ENCODE measurements around the gene RNF13. TPM values are rescaled to one million over a fixed set of nuclear protein-coding genes. Genes with fewer than 3 reads are reported as not detected.

RNF13 gene
- total RNA-seq, 2 donors from 2014 or later, result 41.3 to 49.1 TPM

- Histone ChIP-seq H3K27ac (no peak overlapping the region), H3K9me3 (no peaks in the 10 kb centered on the region), H3K27me3 (no peaks in the 10 kb centered on the region), H3K4me1 (no peaks in the 10 kb centered on the region), H3K9ac (ENCODE audit: low read depth in 2 of 2, low read length in 2 of 2) (no peak overlapping the region), H3K4me3 (no peak overlapping the region), H3K36me3 (no peaks in the 10 kb centered on the region)
- intact Hi-C loops (cut with DNase I), result no loop called here
- TF ChIP-seq CTCF (IDR thresholded peaks at IDR 0.05), result no peak
- no peak for DNase-seq
Measured at GRCh38 chr3:149955449-149955848, 142.4 kb downstream of the RNF13 start.

- Histone ChIP-seq H3K9ac (ENCODE audit: low read depth in 2 of 2, low read length in 2 of 2) (no peak overlapping the region), H3K4me1 (no peaks in the 10 kb centered on the region), H3K9me3 (no peaks in the 10 kb centered on the region), H3K27ac (no peak overlapping the region), H3K36me3 (no peaks in the 10 kb centered on the region), H3K4me3 (no peak overlapping the region), H3K27me3 (no peaks in the 10 kb centered on the region)
- intact Hi-C loops (cut with DNase I), result no loop called here
- no peak for TF ChIP-seq CTCF (IDR thresholded peaks at IDR 0.05)
- DNase-seq, result no peak
Measured at GRCh38 chr3:149957361-149958125, 144.5 kb downstream of the RNF13 start.

- no peak overlapping the region for H3K27ac ChIP-seq
- no peaks in the 10 kb centered on the region for H3K9me3 ChIP-seq
- intact Hi-C loops (cut with DNase I), result no loop called here
- H3K36me3 ChIP-seq, result no peaks in the 10 kb centered on the region
- no peak overlapping the region for H3K9ac ChIP-seq (ENCODE audit: low read depth in 2 of 2, low read length in 2 of 2)
- H3K4me1 ChIP-seq, result no peaks in the 10 kb centered on the region
- no peak for DNase-seq
- H3K4me3 ChIP-seq, result no peak overlapping the region
- H3K27me3 ChIP-seq, result no peaks in the 10 kb centered on the region
- TF ChIP-seq CTCF (IDR thresholded peaks at IDR 0.05), result no peak
Measured at GRCh38 chr3:149958171-149958796, 145.3 kb downstream of the RNF13 start.

- H3K9me3 ChIP-seq, result no peaks in the 10 kb centered on the region
- H3K27me3 ChIP-seq, result no peaks in the 10 kb centered on the region
- H3K27ac ChIP-seq, result no peak overlapping the region
- no peaks in the 10 kb centered on the region for H3K36me3 ChIP-seq
- DNase-seq, result no peak
- no peak overlapping the region for H3K9ac ChIP-seq (ENCODE audit: low read depth in 2 of 2, low read length in 2 of 2)
- no peaks in the 10 kb centered on the region for H3K4me1 ChIP-seq
- intact Hi-C loops (cut with DNase I), result no loop called here
- no peak for TF ChIP-seq CTCF (IDR thresholded peaks at IDR 0.05)
- no peak overlapping the region for H3K4me3 ChIP-seq
Measured at GRCh38 chr3:149959443-149959842, 146.4 kb downstream of the RNF13 start.

- Histone ChIP-seq H3K27me3 (no peaks in the 10 kb centered on the region), H3K4me1 (no peaks in the 10 kb centered on the region), H3K36me3 (no peaks in the 10 kb centered on the region), H3K9ac (ENCODE audit: low read depth in 2 of 2, low read length in 2 of 2) (no peak overlapping the region), H3K27ac (no peak overlapping the region), H3K4me3 (no peak overlapping the region), H3K9me3 (no peaks in the 10 kb centered on the region)
- intact Hi-C loops (cut with DNase I), result no loop called here
- no peak for DNase-seq
- TF ChIP-seq CTCF (IDR thresholded peaks at IDR 0.05), result no peak
Measured at GRCh38 chr3:149963485-149963884, 150.5 kb downstream of the RNF13 start.
